ENCODE measurements around the gene SPSB1.

The SPSB1 gene

GRCh38 chr1:9317591-9318417 is 25.1 kb downstream of the SPSB1 start:
- no peak for DNase-seq (ENCODE audit: low read depth in 2 of 2)

GRCh38 chr1:9319208-9319788 is 26.6 kb downstream of the SPSB1 start:
- no peak for DNase-seq (ENCODE audit: low read depth in 2 of 2)

- DNase-seq (ENCODE audit: low read depth in 2 of 2): no peak
These were observed 27.3 kb downstream of the SPSB1 start for GRCh38 chr1:9319789-9320519.

- no peak for DNase-seq (ENCODE audit: low read depth in 2 of 2)
These were observed 28.1 kb downstream of the SPSB1 start for GRCh38 chr1:9320520-9321479.

- no peak for DNase-seq (ENCODE audit: low read depth in 2 of 2)
These were observed 28.8 kb downstream of the SPSB1 start for GRCh38 chr1:9321480-9321849.

GRCh38 chr1:9321986-9322660 is 29.4 kb downstream of the SPSB1 start:
- DNase-seq (ENCODE audit: low read depth in 2 of 2): no peak

GRCh38 chr1:9322661-9323244 is 30.1 kb downstream of the SPSB1 start:
- no peak for DNase-seq (ENCODE audit: low read depth in 2 of 2)

GRCh38 chr1:9324246-9325096 is 31.8 kb downstream of the SPSB1 start:
- no peak for DNase-seq (ENCODE audit: low read depth in 2 of 2)

GRCh38 chr1:9326596-9326995 is 33.9 kb downstream of the SPSB1 start:
- no peak for DNase-seq (ENCODE audit: low read depth in 2 of 2)

GRCh38 chr1:9328201-9328600 is 35.5 kb downstream of the SPSB1 start:
- DNase-seq (ENCODE audit: low read depth in 2 of 2): no peak

GRCh38 chr1:9328715-9329114 is 36.0 kb downstream of the SPSB1 start:
- DNase-seq (ENCODE audit: low read depth in 2 of 2): no peak

GRCh38 chr1:9331016-9331415 is 38.3 kb downstream of the SPSB1 start:
- no peak for DNase-seq (ENCODE audit: low read depth in 2 of 2)

- no peak for DNase-seq (ENCODE audit: low read depth in 2 of 2)
These were observed 39.1 kb downstream of the SPSB1 start for GRCh38 chr1:9331558-9332346.

- no peak for DNase-seq (ENCODE audit: low read depth in 2 of 2)
These were observed 39.9 kb downstream of the SPSB1 start for GRCh38 chr1:9332513-9333143.

- DNase-seq (ENCODE audit: low read depth in 2 of 2): no peak
These were observed 45.9 kb downstream of the SPSB1 start for GRCh38 chr1:9338397-9339246.

- no peak for DNase-seq (ENCODE audit: low read depth in 2 of 2)
These were observed 47.6 kb downstream of the SPSB1 start for GRCh38 chr1:9340172-9340854.

- DNase-seq (ENCODE audit: low read depth in 2 of 2): no peak
These were observed 48.2 kb downstream of the SPSB1 start for GRCh38 chr1:9340864-9341263.

All from stimulated activated CD4-positive, alpha-beta T cell treated with anti-CD3 and anti-CD28 coated beads, Interleukin-1b, Interleukin-23, amount 100 ng/mL, for 4 hours (primary cell).